Inflammatory macrophage treated with lipopolysaccharide for 1 hour (primary cell): ENCODE measurements around the gene UBAC2.

Experiments used
- DNase-seq, 2 donors: peaks; one replicate each; pipeline ENCODE4 v3.0.0-alpha.2; 2020 to 2022

UBAC2 gene

GRCh38 chr13:99344610-99345208, 144.1 kb downstream of the UBAC2 start:
- DNase-seq: no peak

GRCh38 chr13:99345345-99345744, 144.7 kb downstream of the UBAC2 start:
- DNase-seq: no peak

- no peak for DNase-seq
These were observed 145.8 kb downstream of the UBAC2 start for GRCh38 chr13:99346335-99347042.

GRCh38 chr13:99347335-99347878, 146.8 kb downstream of the UBAC2 start:
- no peak for DNase-seq

- no peak for DNase-seq
These were observed 147.3 kb downstream of the UBAC2 start for GRCh38 chr13:99347911-99348451.

GRCh38 chr13:99350191-99350590, 149.5 kb downstream of the UBAC2 start:
- no peak for DNase-seq

GRCh38 chr13:99351772-99352171, 151.1 kb downstream of the UBAC2 start:
- no peak for DNase-seq

- no peak for DNase-seq
These were observed 151.9 kb downstream of the UBAC2 start for GRCh38 chr13:99352351-99353245.

- DNase-seq: no peak
These were observed 152.6 kb downstream of the UBAC2 start for GRCh38 chr13:99353246-99353600.

GRCh38 chr13:99353836-99354235, 153.2 kb downstream of the UBAC2 start:
- DNase-seq: no peak

- no peak for DNase-seq
These were observed 153.8 kb downstream of the UBAC2 start for GRCh38 chr13:99354371-99354951.

- no peak for DNase-seq
These were observed 154.8 kb downstream of the UBAC2 start for GRCh38 chr13:99355267-99356011.

- no peak for DNase-seq
These were observed 155.3 kb downstream of the UBAC2 start for GRCh38 chr13:99356012-99356261.

GRCh38 chr13:99356262-99357091, 155.8 kb downstream of the UBAC2 start:
- peak; percentile 43 to 56 for DNase-seq

GRCh38 chr13:99357131-99357596, 156.5 kb downstream of the UBAC2 start:
- DNase-seq: no peak

- no peak for DNase-seq
These were observed 157.3 kb downstream of the UBAC2 start for GRCh38 chr13:99357941-99358340.

GRCh38 chr13:99359528-99359927, 158.9 kb downstream of the UBAC2 start:
- no peak for DNase-seq

GRCh38 chr13:99360696-99361095, 160.0 kb downstream of the UBAC2 start:
- DNase-seq: no peak

GRCh38 chr13:99361197-99361596, 160.5 kb downstream of the UBAC2 start:
- no peak for DNase-seq

GRCh38 chr13:99362362-99362761, 161.7 kb downstream of the UBAC2 start:
- DNase-seq: no peak

GRCh38 chr13:99363391-99363790, 162.7 kb downstream of the UBAC2 start:
- DNase-seq: no peak
